Measurements from ENCODE around the gene ROM1. TPM values are rescaled to one million over a fixed set of nuclear protein-coding genes. Genes with fewer than 3 reads are reported as not detected.

ROM1 gene
- total RNA-seq, 4 donors from 2014 or later: 5.3 to 5.6 TPM; not detected in 2

DNA sequence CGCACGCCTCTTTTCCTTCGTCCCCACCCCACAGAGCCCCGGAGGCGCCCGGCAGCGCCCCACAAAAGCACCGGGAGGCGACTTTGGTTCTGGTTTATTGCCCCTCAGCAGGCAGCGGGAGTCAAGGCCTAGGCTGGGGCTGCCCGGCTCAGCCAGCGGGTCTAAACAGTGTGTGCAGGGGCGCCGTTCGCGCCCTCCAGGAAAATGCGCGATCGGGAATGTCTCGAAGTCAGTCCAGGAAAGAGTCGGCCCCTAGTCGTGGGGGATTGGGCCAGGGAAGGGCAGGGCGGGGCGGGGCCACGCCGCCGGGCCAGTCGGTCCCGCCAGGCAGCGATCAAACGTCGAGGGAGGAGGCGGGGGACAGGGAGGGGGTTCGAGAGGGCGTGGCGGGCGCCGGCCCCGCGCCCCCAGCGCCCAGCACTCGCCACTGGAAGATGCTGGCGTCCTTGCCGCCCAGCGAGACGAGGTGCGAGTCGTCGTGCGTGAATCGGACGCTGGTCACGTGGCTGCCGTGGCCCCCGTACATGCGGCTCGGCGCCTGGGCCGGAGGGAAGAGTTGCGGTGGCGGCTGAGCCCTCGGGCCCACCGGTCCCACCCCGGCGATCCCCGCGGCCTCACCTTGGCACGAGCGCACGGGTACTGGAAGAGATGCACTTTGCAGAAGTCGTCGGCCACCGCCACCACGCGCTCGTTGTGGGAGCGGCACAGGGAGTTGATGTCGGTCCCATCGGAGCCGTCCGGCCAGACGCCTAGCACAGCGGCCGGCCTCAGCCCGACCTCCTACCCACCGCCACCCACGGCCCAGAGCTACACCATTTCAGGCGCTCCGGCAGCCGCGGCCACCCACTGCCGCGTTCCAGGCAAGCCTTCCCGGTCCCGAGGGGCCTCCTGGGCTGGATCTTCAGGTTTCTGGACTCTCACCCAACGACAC, 10.7 kb upstream of the ROM1 start:
- no peaks in the 10 kb centered on the region for H3K27me3 ChIP-seq
- peak overlapping the region; percentile 96 to 100 (median 98) for H3K27ac ChIP-seq
- H3K9me3 ChIP-seq: no peaks in the 10 kb centered on the region
- H3K4me1 ChIP-seq: peaks cover 13 to 49% (median 34%) of the 10 kb centered on the region in 4 donors
- intact Hi-C loops (cut with DNase I; ENCODE audit: low total_unique reads) (no loop called here), in situ Hi-C loops (cut with MboI; ENCODE audit: low pct_ligation_motif_present in 1 of 4, low pct_unique_long_range_greater_than_20kb in 1 of 4, low sequenced_read_pairs in 3 of 4) (no loop called here)
- peak overlapping the region; percentile 35 to 99 (median 87) for H3K4me3 ChIP-seq
- TF ChIP-seq POLR2A (IDR thresholded peaks at IDR 0.05) (no peak), EP300 (IDR thresholded peaks at IDR 0.05; ENCODE audit: low read depth) (no peak), POLR2AphosphoS5 (IDR thresholded peaks at IDR 0.05) (peak; percentile 34 to 55 (median 36))
- TF ChIP-seq, protein P1, sequence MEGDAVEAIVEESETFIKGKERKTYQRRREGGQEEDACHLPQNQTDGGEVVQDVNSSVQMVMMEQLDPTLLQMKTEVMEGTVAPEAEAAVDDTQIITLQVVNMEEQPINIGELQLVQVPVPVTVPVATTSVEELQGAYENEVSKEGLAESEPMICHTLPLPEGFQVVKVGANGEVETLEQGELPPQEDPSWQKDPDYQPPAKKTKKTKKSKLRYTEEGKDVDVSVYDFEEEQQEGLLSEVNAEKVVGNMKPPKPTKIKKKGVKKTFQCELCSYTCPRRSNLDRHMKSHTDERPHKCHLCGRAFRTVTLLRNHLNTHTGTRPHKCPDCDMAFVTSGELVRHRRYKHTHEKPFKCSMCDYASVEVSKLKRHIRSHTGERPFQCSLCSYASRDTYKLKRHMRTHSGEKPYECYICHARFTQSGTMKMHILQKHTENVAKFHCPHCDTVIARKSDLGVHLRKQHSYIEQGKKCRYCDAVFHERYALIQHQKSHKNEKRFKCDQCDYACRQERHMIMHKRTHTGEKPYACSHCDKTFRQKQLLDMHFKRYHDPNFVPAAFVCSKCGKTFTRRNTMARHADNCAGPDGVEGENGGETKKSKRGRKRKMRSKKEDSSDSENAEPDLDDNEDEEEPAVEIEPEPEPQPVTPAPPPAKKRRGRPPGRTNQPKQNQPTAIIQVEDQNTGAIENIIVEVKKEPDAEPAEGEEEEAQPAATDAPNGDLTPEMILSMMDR (IDR thresholded peaks at IDR 0.05): peak in 3 of 5 experiments; percentile 12 to 27 (median 14)
- DNase-seq: peak; percentile 74
- peaks cover 0 to 10% (median 5%) of the 10 kb centered on the region in 4 donors for H3K36me3 ChIP-seq
- 38% methylated on average over 47 of the region's 96 CpGs; no CpG with 5 or more reads in 1 of the 2 donors for WGBS, 2 donors (ENCODE audit: low coverage in 1 of 2)

DNA sequence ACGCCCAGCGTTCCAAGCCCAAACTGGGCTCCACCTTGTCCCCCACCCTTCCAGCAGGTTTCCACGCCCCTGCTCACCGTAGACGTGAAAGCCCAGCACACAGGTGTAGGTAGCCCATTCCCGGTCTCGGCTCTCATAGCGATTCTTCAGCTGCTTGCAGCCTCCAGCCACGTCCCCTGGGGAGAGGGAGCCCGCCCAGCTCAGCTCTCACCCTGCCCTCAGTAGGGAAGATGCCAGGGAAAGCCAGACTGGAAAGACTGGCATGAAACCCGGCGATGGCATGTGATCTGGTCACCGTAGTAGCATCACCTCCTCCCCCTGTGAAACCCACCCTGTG, 10.0 kb upstream of the ROM1 start:
- Histone ChIP-seq H3K9me3 (no peaks in the 10 kb centered on the region), H3K27me3 (no peaks in the 10 kb centered on the region), H3K36me3 (peaks cover 0 to 4% (median 1%) of the 10 kb centered on the region in 4 donors), H3K4me1 (peaks cover 13 to 49% (median 34%) of the 10 kb centered on the region in 4 donors), H3K27ac (peak overlapping the region; percentile 96 to 100 (median 98)), H3K4me3 (peak overlapping the region in 3 of 4 donors; percentile 75 to 99 (median 99))
- intact Hi-C loops (cut with DNase I; ENCODE audit: low total_unique reads) (no loop called here), in situ Hi-C loops (cut with MboI; ENCODE audit: low pct_ligation_motif_present in 1 of 4, low pct_unique_long_range_greater_than_20kb in 1 of 4, low sequenced_read_pairs in 3 of 4) (no loop called here)
- WGBS, 2 donors (ENCODE audit: low coverage in 1 of 2): 71% methylated on average over 13 of the region's 13 CpGs; no CpG with 5 or more reads in 1 of the 2 donors
- no peak for DNase-seq
- TF ChIP-seq POLR2AphosphoS5 (IDR thresholded peaks at IDR 0.05) (no peak), POLR2A (IDR thresholded peaks at IDR 0.05) (no peak), EP300 (IDR thresholded peaks at IDR 0.05; ENCODE audit: low read depth) (no peak)
- TF ChIP-seq, protein P1 (IDR thresholded peaks at IDR 0.05): no peak

DNA sequence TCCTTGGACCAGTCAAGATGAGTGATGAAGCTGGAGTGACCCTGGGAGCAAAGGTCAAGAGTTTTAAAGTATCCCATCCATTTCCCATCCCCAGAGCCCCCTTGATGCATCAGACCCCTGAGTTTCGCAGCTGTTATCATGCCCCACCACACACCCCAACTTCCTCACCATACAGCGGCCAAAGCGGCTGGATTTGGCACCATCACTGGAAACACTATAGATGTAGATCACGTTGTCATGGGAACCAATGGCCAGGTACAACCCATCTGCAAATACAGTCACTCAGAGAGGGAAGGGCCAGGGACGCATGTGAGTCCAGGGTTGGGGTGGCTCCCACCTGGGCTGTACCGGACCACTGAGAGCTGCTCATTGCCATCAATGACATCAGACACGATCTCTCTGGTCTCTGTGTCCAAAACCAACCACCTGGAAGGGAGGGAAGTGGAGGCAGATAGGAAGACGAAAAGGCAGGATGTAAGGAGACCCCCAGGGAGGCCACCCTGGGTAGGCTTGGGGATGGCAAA, 9.2 kb upstream of the ROM1 start:
- TF ChIP-seq EP300 (IDR thresholded peaks at IDR 0.05; ENCODE audit: low read depth): no peak
- TF ChIP-seq POLR2AphosphoS5 (IDR thresholded peaks at IDR 0.05): no peak
- no peak for TF ChIP-seq POLR2A (IDR thresholded peaks at IDR 0.05)
- TF ChIP-seq, protein P1 (IDR thresholded peaks at IDR 0.05): no peak
- WGBS, 2 donors (ENCODE audit: low coverage in 1 of 2): 94% methylated on average over 8 of the region's 8 CpGs; no CpG with 5 or more reads in 1 of the 2 donors

DNA sequence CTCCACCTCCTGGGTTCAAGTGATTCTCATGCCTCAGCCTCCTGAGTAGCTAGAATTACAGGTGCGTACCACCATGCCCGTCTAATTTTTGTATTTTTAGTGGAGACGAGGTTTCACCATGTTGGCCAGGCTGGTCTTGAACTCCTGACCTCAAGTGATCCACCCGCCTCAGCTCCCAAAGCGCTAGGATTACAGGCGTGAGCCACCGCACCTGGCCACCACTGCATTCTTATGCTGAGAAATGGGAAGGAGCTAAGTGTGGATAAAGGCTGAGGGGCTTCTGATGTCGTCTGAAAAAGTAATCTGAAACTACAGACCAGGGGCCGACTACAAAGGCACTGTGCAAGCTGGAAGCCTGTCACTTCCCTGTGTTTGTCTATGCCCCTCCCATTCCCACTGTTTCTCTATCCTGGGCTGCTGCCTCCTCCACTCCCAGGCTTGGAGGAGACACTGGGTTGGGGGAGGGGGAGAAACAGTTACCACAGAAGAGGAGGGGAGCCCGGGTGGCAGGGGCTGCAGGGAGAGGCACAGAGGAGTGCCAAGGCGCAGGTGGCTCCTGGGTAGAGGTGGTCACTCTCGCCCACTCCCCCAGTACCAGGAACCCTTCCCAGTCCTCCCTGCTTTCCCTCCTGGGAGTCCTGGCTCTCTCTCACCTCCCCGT, 8.5 kb upstream of the ROM1 start:
- H3K4me3 ChIP-seq: no peak overlapping the region
- H3K4me1 ChIP-seq: peaks cover 6 to 34% (median 22%) of the 10 kb centered on the region in 4 donors
- intact Hi-C loops (cut with DNase I; ENCODE audit: low total_unique reads) (no loop called here), in situ Hi-C loops (cut with MboI; ENCODE audit: low pct_ligation_motif_present in 1 of 4, low pct_unique_long_range_greater_than_20kb in 1 of 4, low sequenced_read_pairs in 3 of 4) (no loop called here)
- no peaks in the 10 kb centered on the region for H3K27me3 ChIP-seq
- H3K9me3 ChIP-seq: no peaks in the 10 kb centered on the region
- no peak overlapping the region for H3K27ac ChIP-seq
- TF ChIP-seq, protein P1 (IDR thresholded peaks at IDR 0.05): no peak
- TF ChIP-seq POLR2AphosphoS5 (IDR thresholded peaks at IDR 0.05) (no peak), POLR2A (IDR thresholded peaks at IDR 0.05) (no peak), EP300 (IDR thresholded peaks at IDR 0.05; ENCODE audit: low read depth) (no peak)
- no peaks in the 10 kb centered on the region for H3K36me3 ChIP-seq
- DNase-seq: no peak
- 72% methylated on average over 13 of the region's 13 CpGs; no CpG with 5 or more reads in 1 of the 2 donors for WGBS, 2 donors (ENCODE audit: low coverage in 1 of 2)

More for the DNA sequence above, 9.2 kb upstream of the ROM1 start:
- Histone ChIP-seq H3K27me3 (no peaks in the 10 kb centered on the region), H3K27ac (peak overlapping the region in 1 of 4 donors; percentile 97), H3K9me3 (no peaks in the 10 kb centered on the region), H3K4me1 (peaks cover 13 to 42% (median 30%) of the 10 kb centered on the region in 4 donors), H3K36me3 (no peaks in the 10 kb centered on the region), H3K4me3 (no peak overlapping the region)
- intact Hi-C loops (cut with DNase I; ENCODE audit: low total_unique reads): no loop called here
- in situ Hi-C loops (cut with MboI; ENCODE audit: low pct_ligation_motif_present in 1 of 4, low pct_unique_long_range_greater_than_20kb in 1 of 4, low sequenced_read_pairs in 3 of 4): no loop called here
- no peak for DNase-seq
